K562 (cell line): ENCODE results near the gene PCDH18. TPM values are rescaled to one million over a fixed set of nuclear protein-coding genes. Genes with fewer than 3 reads are reported as not detected.
"Not testable (repeated sequence)": the region's sequence is repeated elsewhere in the genome, so short reads cannot be mapped to it uniquely, and the experiment has no call there.

ENCODE experiments used
- ATAC-seq: fragments of 200-7000 bp; cut with Tn5 transposase; 3 replicates; pipeline ENCODE4 v1.9.1; 2020; ENCODE audit warnings: moderate library complexity
- BruUV-seq: library from RNA; stranded (reverse); fragments of 400-500 nt; replicated peaks from 2 replicates; lab custom pipeline; 2021; lab: Mats Ljungman, UMichigan
- CTCF ChIA-PET: fragments of 300-600 bp; formaldehyde crosslinking; extraction: SDS; loops from one replicate; lab custom pipeline; 2021; ENCODE audit warnings: low intra/inter-chr PET ratio; lab: Yijun Ruan, JAX
- POLR2A ChIA-PET: fragments of 300-600, 350-650 bp; sonication (Branson Sonifier 250); formaldehyde crosslinking; extraction: SDS; loops from one replicate; lab custom pipeline; 2021; ENCODE audit warnings: antibody characterized with exemption, inconsistent platforms; lab: Yijun Ruan, JAX
- DNase-seq, 4 experiments: peaks; one replicate each; pipeline versions ENCODE4 v3.0.0 to v3.0.0-alpha.2; 2011 to 2018; ENCODE audit warnings: low spot score in 3 of 4, mixed read lengths in 3 of 4; ENCODE audit errors: extremely low read depth in 1 of 4
- FAIRE-seq: peaks from 2 replicates; lab custom pipeline; 2011; peaks lifted over from hg19 to GRCh38; lab: Jason Lieb, UNC
- H2AFZ ChIP-seq: 2 replicates; pipeline ENCODE4 v1.6.0; 2011; ENCODE audit warnings: low read depth, low read length, control low read depth, inconsistent platforms
- H3K27ac ChIP-seq: fragments of 200-600 bp; 3 replicates; pipeline ENCODE4 v1.8.0; 2011; ENCODE audit warnings: low read depth, mild to moderate bottlenecking, control low read depth, inconsistent platforms, low read length, moderate library complexity, mixed read lengths; ENCODE audit errors: extremely low read depth
- H3K27me3 ChIP-seq, 2 experiments: fragments of 300-600 bp in 1 of 2; 2 replicates in 1 of 2; 3 replicates in 1 of 2; pipeline versions ENCODE4 v1.6.0 to v1.8.0; 2011; ENCODE audit warnings: inconsistent platforms in 2 of 2, low read length in 2 of 2, mild to moderate bottlenecking in 1 of 2, mixed read lengths in 1 of 2, moderate library complexity in 1 of 2; ENCODE audit not compliant: control insufficient read depth in 2 of 2, insufficient read depth in 2 of 2
- H3K36me3 ChIP-seq: fragments of 300-600 bp; 3 replicates; pipeline ENCODE4 v1.8.0; 2011; ENCODE audit warnings: mild to moderate bottlenecking, low read length, inconsistent platforms; ENCODE audit not compliant: control insufficient read depth, insufficient read depth
- H3K4me1 ChIP-seq, 2 experiments: fragments of 200-600 bp in 1 of 2; replicated peaks in 1 of 2; 2 replicates in 1 of 2; 3 replicates in 1 of 2; pipeline versions ENCODE4 v1.5.1 to v1.8.0; 2011; ENCODE audit warnings: inconsistent platforms in 2 of 2, low read length in 2 of 2, mild to moderate bottlenecking in 1 of 2, mixed read lengths in 1 of 2, moderate library complexity in 1 of 2; ENCODE audit not compliant: control insufficient read depth in 2 of 2, insufficient read depth in 2 of 2
- H3K4me2 ChIP-seq: 2 replicates; pipeline ENCODE4 v1.6.1; 2011; ENCODE audit warnings: low read length, control low read depth, inconsistent platforms, mixed read lengths; ENCODE audit not compliant: insufficient read depth
- H3K4me3 ChIP-seq: fragments of 200-600 bp; sonication (generic), shearing (Covaris generic); 2 replicates; pipeline ENCODE4 v1.5.1; 2016; ENCODE audit warnings: control low read depth, inconsistent platforms
- H3K79me2 ChIP-seq: fragments of 200-600 bp; 3 replicates; pipeline ENCODE4 v1.8.0; 2011; ENCODE audit warnings: low read length, inconsistent platforms; ENCODE audit not compliant: control insufficient read depth, insufficient read depth
- H3K9ac ChIP-seq, 2 experiments: 2 replicates each; pipeline versions ENCODE4 v1.6.0 to v1.6.1; 2011; ENCODE audit warnings: low read depth in 2 of 2, low read length in 2 of 2, control low read depth in 1 of 2, inconsistent platforms in 1 of 2, mild to moderate bottlenecking in 1 of 2, mixed read lengths in 1 of 2; ENCODE audit not compliant: insufficient read depth in 1 of 2
- H3K9me1 ChIP-seq: one replicate; pipeline ENCODE4 v1.6.0; 2011; ENCODE audit warnings: inconsistent platforms, mild to moderate bottlenecking, low read length, moderate library complexity; ENCODE audit not compliant: control insufficient read depth, insufficient read depth
- H3K9me3 ChIP-seq: replicated peaks from 2 replicates; pipeline ENCODE4 v1.5.1; 2011; ENCODE audit warnings: low read depth, low read length, inconsistent platforms; ENCODE audit not compliant: control insufficient read depth, insufficient read depth
- H4K20me1 ChIP-seq: replicated peaks from 2 replicates; pipeline ENCODE4 v1.6.1; 2011; ENCODE audit warnings: low read length, inconsistent platforms, mixed read lengths; ENCODE audit not compliant: control insufficient read depth, insufficient read depth
- ATF7 ChIP-seq: fragments of 450-650 bp; IDR thresholded peaks from 2 replicates; pipeline ENCODE4 v1.7.1; 2014; ENCODE audit warnings: mild to moderate bottlenecking, moderate library complexity
- DIDO1 ChIP-seq: fragments of 450-650 bp; IDR thresholded peaks from 2 replicates; pipeline ENCODE4 v1.6.1; 2016; ENCODE audit warnings: low read depth, missing biosample characterization, missing genetic modification characterization
- HCFC1 ChIP-seq: IDR thresholded peaks from 2 replicates; pipeline ENCODE4 v1.6.1; 2012; ENCODE audit warnings: low read depth, low read length, improper control_type of control experiment
- PHF8 ChIP-seq: fragments of 200-600 bp; sonication (generic); IDR thresholded peaks from 2 replicates; pipeline ENCODE4 v1.6.1; 2012; ENCODE audit warnings: mixed run types, mild to moderate bottlenecking, inconsistent platforms, low read length, moderate library complexity, borderline replicate concordance
- ZNF274 ChIP-seq: IDR thresholded peaks from 2 replicates; pipeline ENCODE4 v1.6.1; 2011; ENCODE audit warnings: low read depth, mild to moderate bottlenecking, low read length, moderate library complexity, borderline replicate concordance
- WGBS: fragments of 100-300 bp; shearing (Covaris generic); methylation state at CpG from one replicate; pipeline ENCODE4 v1.1.6; 2016; ENCODE audit warnings: low coverage, mixed read lengths; ENCODE audit not compliant: insufficient coverage; ENCODE audit errors: missing lambda C conversion rate; 5-methylcytosine and 5-hydroxymethylcytosine counted together
- in situ Hi-C: fragments of 300-500 bp; cut with MboI; formaldehyde crosslinking; loops from 4 replicates; pipeline ENCODE4 v1.15.0; 2018; ENCODE audit warnings: inconsistent platforms, mixed read lengths
- intact Hi-C: fragments of 100-400 bp; cut with micrococcal nuclease; formaldehyde crosslinking; loops from 2 replicates; pipeline ENCODE4 v1.14.2; 2022
- polyA plus RNA-seq, 8 experiments: library from polyadenylated mRNA; depleted of rRNA in 4 of 8; stranded (reverse) in 5 of 8; unstranded in 3 of 8; fragments of >200 nt; fragmentation: Nextera tagmentation in 2 of 8; fragmentation: Illumina TruSeq in 1 of 8; extraction: Ambion mirVana in 2 of 8; extraction: Trizol in 1 of 8; gene quantifications; 2 replicates each; pipeline versions ENCODE4 v1.2.1 to v1.2.3, GENCODE V29; 2011 to 2014; ENCODE audit warnings: inconsistent platforms in 1 of 8, missing spikeins in 1 of 8
- total RNA-seq, 7 experiments: library from RNA; depleted of rRNA in 6 of 7; stranded (reverse); fragments of >200 nt in 6 of 7; fragmentation: Illumina TruSeq in 2 of 7; extraction: Trizol in 2 of 7; gene quantifications; 2 replicates each; pipeline versions ENCODE4 v1.2.1 to v1.2.3, GENCODE V29; 2011 to 2021; ENCODE audit warnings: low replicate concordance in 1 of 7
- TF ChIP-seq, protein P1 (sequence below): sonication (generic); formaldehyde crosslinking; IDR thresholded peaks from 2 replicates; pipeline ENCODE4 v1.8.1; 2022; ENCODE audit warnings: missing genetic modification reagents

PCDH18 gene
- total and polyA plus RNA-seq, 9 of the 15 experiments (the other 6 are each of a cell fraction or from before 2014, with no cell fraction given): 0.04 to 0.09 TPM; not detected in 7

DNA sequence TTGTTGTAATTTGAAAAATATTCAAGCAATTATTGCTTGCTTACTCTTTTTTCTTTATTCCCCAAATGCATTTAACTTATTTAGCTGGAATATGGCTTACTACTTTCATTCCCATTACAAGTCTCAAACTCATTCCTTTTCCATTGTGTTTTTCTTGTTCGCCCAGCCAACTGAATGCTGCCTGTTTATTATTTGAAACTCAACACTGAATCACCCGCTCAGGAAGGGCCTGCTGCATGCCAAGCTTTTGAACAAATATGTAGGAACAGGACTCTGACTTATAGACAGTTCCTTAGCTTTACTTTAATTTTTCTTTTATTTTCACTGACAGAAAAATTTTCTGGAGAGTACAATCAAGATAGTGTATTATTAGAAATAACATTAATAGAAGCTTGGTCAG, 12.9 kb downstream of the PCDH18 start:
- H3K9me1 ChIP-seq: no peaks in the 10 kb centered on the region
- no peak overlapping the region for H3K4me2 ChIP-seq
- H3K9ac ChIP-seq: no peak overlapping the region
- no peak for TF ChIP-seq PHF8
- TF ChIP-seq, protein P1, sequence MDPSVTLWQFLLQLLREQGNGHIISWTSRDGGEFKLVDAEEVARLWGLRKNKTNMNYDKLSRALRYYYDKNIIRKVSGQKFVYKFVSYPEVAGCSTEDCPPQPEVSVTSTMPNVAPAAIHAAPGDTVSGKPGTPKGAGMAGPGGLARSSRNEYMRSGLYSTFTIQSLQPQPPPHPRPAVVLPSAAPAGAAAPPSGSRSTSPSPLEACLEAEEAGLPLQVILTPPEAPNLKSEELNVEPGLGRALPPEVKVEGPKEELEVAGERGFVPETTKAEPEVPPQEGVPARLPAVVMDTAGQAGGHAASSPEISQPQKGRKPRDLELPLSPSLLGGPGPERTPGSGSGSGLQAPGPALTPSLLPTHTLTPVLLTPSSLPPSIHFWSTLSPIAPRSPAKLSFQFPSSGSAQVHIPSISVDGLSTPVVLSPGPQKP (CRISPR knock-in tag): no peak
- no peak for TF ChIP-seq ATF7
- no peak for TF ChIP-seq ZNF274
- TF ChIP-seq DIDO1 (tag): no peak
- TF ChIP-seq HCFC1: no peak
- WGBS: 0% methylated on average over 2 of the region's 2 CpGs
- ChIA-PET CTCF (no interaction called here), POLR2A (no interaction called here)
- no peaks in the 10 kb centered on the region for H4K20me1 ChIP-seq
- H3K79me2 ChIP-seq: no peaks in the 10 kb centered on the region
- in situ Hi-C loops (no loop called here), intact Hi-C loops (no loop called here)
- H3K27me3 ChIP-seq: no peaks in the 10 kb centered on the region
- ATAC-seq (no peak), FAIRE-seq (no peak), DNase-seq (no peak)
- H3K9me3 ChIP-seq: no peaks in the 10 kb centered on the region
- H3K4me1 ChIP-seq: no peaks in the 10 kb centered on the region
- H3K27ac ChIP-seq: no peak overlapping the region
- no peak overlapping the region for H2AFZ ChIP-seq
- no peak overlapping the region for H3K4me3 ChIP-seq
- no peaks in the 10 kb centered on the region for H3K36me3 ChIP-seq
- no TSS peak for BruUV-seq

DNA sequence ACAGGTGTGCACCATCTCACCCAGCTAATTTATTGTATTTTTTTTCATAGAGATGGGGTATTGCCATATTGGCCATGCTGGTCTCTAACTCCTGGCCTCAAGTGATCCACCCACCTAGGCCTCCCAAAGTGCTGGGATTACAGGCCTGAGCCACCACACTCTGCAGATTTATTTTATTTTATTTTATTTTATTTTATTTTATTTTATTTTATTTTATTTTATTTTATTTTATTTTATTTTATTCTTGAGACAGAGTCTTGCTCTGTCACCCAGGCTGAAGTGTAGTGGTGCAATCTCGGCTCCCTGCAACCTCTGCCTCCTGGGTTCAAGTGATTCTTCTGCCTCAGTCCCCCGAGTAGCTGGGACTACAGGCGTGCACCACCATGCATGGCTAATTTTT, 15.0 kb downstream of the PCDH18 start:
- H3K9me3 ChIP-seq, H3K4me2 ChIP-seq, in situ Hi-C loops, intact Hi-C loops, H3K9me1 ChIP-seq, H2AFZ ChIP-seq, H3K27me3 ChIP-seq, CTCF ChIA-PET, H3K36me3 ChIP-seq, H4K20me1 ChIP-seq, H3K79me2 ChIP-seq, H3K4me1 ChIP-seq, H3K9ac ChIP-seq, DNase-seq, H3K4me3 ChIP-seq, ATAC-seq, H3K27ac ChIP-seq, FAIRE-seq, BruUV-seq: not testable (repeated sequence)
- WGBS: 0% methylated on average over 3 of the region's 3 CpGs
- POLR2A ChIA-PET: interaction anchor here (0.6 kb wide), 1 partner anchor 599 kb away, joined by 3 read pairs; no protein-coding TSS in a partner anchor
